Caco-2 (cell line): ENCODE data around the gene GRK5. TPM values are rescaled to one million over a fixed set of nuclear protein-coding genes. Genes with fewer than 3 reads are reported as not detected.
A peak's percentile ranks its signal among the peaks of the same experiment; 100 is the strongest.
"Not testable (repeated sequence)": the region's sequence is repeated elsewhere in the genome, so short reads cannot be mapped to it uniquely, and the experiment has no call there.

Experiments
- BruUV-seq: library from RNA; stranded (reverse); fragments of 400-500 nt; replicated peaks from 2 replicates; lab custom pipeline; 2021; lab: Mats Ljungman, UMichigan
- CTCF ChIA-PET: fragments of 300-600 bp; sonication (Branson Sonifier 250); formaldehyde crosslinking; loops from one replicate; lab custom pipeline; 2022; ENCODE audit warnings: antibody characterized with exemption; lab: Charles Lee
- POLR2A ChIA-PET: fragments of 300-600 bp; sonication (Branson Sonifier 250); formaldehyde crosslinking; loops from one replicate; lab custom pipeline; 2022; ENCODE audit warnings: antibody characterized with exemption; lab: Charles Lee
- DNase-seq, 2 experiments: peaks; one replicate each; pipeline versions ENCODE4 v3.0.0 to v3.0.0-alpha.2; 2020 to 2022
- H3K27me3 ChIP-seq: replicated peaks from 2 replicates; pipeline ENCODE4 v1.6.0; 2011; ENCODE audit warnings: low read length; ENCODE audit not compliant: control insufficient read depth, insufficient read depth
- H3K36me3 ChIP-seq: 2 replicates; pipeline ENCODE4 v1.5.1; 2011; ENCODE audit warnings: low read length; ENCODE audit not compliant: control insufficient read depth, insufficient read depth
- H3K4me1 ChIP-seq: fragments of 250-450 bp; sonication (Bioruptor Pico); 2 replicates; pipeline ENCODE4 v1.5.1; 2020; ENCODE audit warnings: mild to moderate bottlenecking
- H3K4me3 ChIP-seq: 2 replicates; pipeline ENCODE4 v1.5.1; 2011; ENCODE audit warnings: low read depth, mild to moderate bottlenecking, control low read depth, low read length
- H3K9me3 ChIP-seq: fragments of 250-450 bp; sonication (Bioruptor Pico); 2 replicates; pipeline ENCODE4 v1.5.1; 2020; ENCODE audit warnings: mild to moderate bottlenecking, moderate library complexity
- H3K27ac Mint-ChIP-seq: one replicate; pipeline ENCODE4 v1.8.0; 2022; ENCODE audit warnings: mixed read lengths; ENCODE audit not compliant: unreplicated experiment
- H3K27me3 Mint-ChIP-seq: one replicate; pipeline ENCODE4 v1.8.0; 2022; ENCODE audit warnings: mixed read lengths; ENCODE audit not compliant: insufficient read depth, unreplicated experiment
- H3K36me3 Mint-ChIP-seq: one replicate; pipeline ENCODE4 v1.8.0; 2022; ENCODE audit warnings: mild to moderate bottlenecking, mixed read lengths; ENCODE audit not compliant: insufficient read depth, unreplicated experiment
- H3K4me1 Mint-ChIP-seq: one replicate; pipeline ENCODE4 v1.8.0; 2022; ENCODE audit warnings: low read depth, mixed read lengths; ENCODE audit not compliant: unreplicated experiment
- H3K4me3 Mint-ChIP-seq: one replicate; pipeline ENCODE4 v1.8.0; 2022; ENCODE audit warnings: mild to moderate bottlenecking, moderate library complexity, mixed read lengths; ENCODE audit not compliant: unreplicated experiment
- H3K9me3 Mint-ChIP-seq: one replicate; pipeline ENCODE4 v1.8.0; 2022; ENCODE audit warnings: mixed read lengths; ENCODE audit not compliant: unreplicated experiment
- intact Hi-C: fragments of 100-400 bp; cut with micrococcal nuclease; formaldehyde crosslinking; loops from one replicate; pipeline ENCODE4 v1.10.0; 2022; ENCODE audit not compliant: unreplicated experiment
- total RNA-seq: library from RNA; stranded (reverse); gene quantifications from 2 replicates; pipeline ENCODE4 v1.2.3, GENCODE V29; 2022
- TF ChIP-seq, protein P1 (sequence below), 2 experiments: fragments of 200-600 bp in 1 of 2; IDR thresholded peaks; 1 replicate in 1 of 2; 2 replicates in 1 of 2; pipeline versions ENCODE4 v1.5.1 to v1.8.0; 2011 to 2022; ENCODE audit warnings: antibody characterized with exemption in 1 of 2, control low read depth in 1 of 2, inconsistent platforms in 1 of 2, low read depth in 1 of 2, low read length in 1 of 2, mild to moderate bottlenecking in 1 of 2, moderate library complexity in 1 of 2; ENCODE audit not compliant: insufficient read depth in 1 of 2, severe bottlenecking in 1 of 2, unreplicated experiment in 1 of 2

GRK5 gene
- total RNA-seq, 1 experiment from 2014 or later, result 7.7 TPM

GRCh38 chr10:119270762-119271366 lies 63.5 kb downstream of the GRK5 start:
- intact Hi-C loops, result loop anchor here (1.0 kb wide), 1 partner anchor 64 kb away; the partner anchor contains the start of gene GRK5
- CTCF ChIA-PET, result interaction anchor here (0.5 to 2.1 kb wide), 13 partner anchors 16 to 219 kb away, joined by 3 to 29 read pairs (median 4); partner anchors contain the start of gene GRK5
- peaks cover 17% of the 10 kb centered on the region for H3K4me1 Mint-ChIP-seq
- Histone ChIP-seq H3K4me3 (no peak overlapping the region), H3K36me3 (no peaks in the 10 kb centered on the region), H3K27me3 (no peaks in the 10 kb centered on the region), H3K9me3 (no peaks in the 10 kb centered on the region), H3K4me1 (peaks cover 29% of the 10 kb centered on the region)
- TF ChIP-seq, protein P1, sequence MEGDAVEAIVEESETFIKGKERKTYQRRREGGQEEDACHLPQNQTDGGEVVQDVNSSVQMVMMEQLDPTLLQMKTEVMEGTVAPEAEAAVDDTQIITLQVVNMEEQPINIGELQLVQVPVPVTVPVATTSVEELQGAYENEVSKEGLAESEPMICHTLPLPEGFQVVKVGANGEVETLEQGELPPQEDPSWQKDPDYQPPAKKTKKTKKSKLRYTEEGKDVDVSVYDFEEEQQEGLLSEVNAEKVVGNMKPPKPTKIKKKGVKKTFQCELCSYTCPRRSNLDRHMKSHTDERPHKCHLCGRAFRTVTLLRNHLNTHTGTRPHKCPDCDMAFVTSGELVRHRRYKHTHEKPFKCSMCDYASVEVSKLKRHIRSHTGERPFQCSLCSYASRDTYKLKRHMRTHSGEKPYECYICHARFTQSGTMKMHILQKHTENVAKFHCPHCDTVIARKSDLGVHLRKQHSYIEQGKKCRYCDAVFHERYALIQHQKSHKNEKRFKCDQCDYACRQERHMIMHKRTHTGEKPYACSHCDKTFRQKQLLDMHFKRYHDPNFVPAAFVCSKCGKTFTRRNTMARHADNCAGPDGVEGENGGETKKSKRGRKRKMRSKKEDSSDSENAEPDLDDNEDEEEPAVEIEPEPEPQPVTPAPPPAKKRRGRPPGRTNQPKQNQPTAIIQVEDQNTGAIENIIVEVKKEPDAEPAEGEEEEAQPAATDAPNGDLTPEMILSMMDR (IDR thresholded peaks at IDR 0.05; ENCODE audit: insufficient read depth in 1 of 2, low read depth in 1 of 2, low read length in 1 of 2, severe bottlenecking in 1 of 2, unreplicated experiment in 1 of 2), result no peak
- H3K27me3 Mint-ChIP-seq, result no peaks in the 10 kb centered on the region
- peak overlapping the region; percentile 71 for H3K4me3 Mint-ChIP-seq
- no peaks in the 10 kb centered on the region for H3K9me3 Mint-ChIP-seq
- no peaks in the 10 kb centered on the region for H3K36me3 Mint-ChIP-seq
- BruUV-seq, result no TSS peak
- DNase-seq, result peak; percentile 68 to 87
- H3K27ac Mint-ChIP-seq, result peak overlapping the region; percentile 88
- POLR2A ChIA-PET, result interaction anchor here (0.5 to 1.5 kb wide), 4 partner anchors 16 to 110 kb away, joined by 3 to 11 read pairs (median 8); partner anchors contain the start of gene GRK5

GRCh38 chr10:119272338-119272734 lies 65.0 kb downstream of the GRK5 start:
- POLR2A ChIA-PET, intact Hi-C loops, BruUV-seq, H3K36me3 Mint-ChIP-seq, DNase-seq, H3K9me3 ChIP-seq, H3K4me3 Mint-ChIP-seq, H3K27me3 ChIP-seq, H3K36me3 ChIP-seq, H3K9me3 Mint-ChIP-seq, H3K27me3 Mint-ChIP-seq, H3K4me3 ChIP-seq: not testable (repeated sequence)
- H3K4me1 Mint-ChIP-seq, result peaks cover 17% of the 10 kb centered on the region
- peak overlapping the region; percentile 88 for H3K27ac Mint-ChIP-seq
- CTCF ChIA-PET, result interaction anchor here (0.6 to 2.1 kb wide), 3 partner anchors 18 to 142 kb away, joined by 3 to 29 read pairs (median 3); partner anchors contain the start of gene GRK5
- peaks cover 29% of the 10 kb centered on the region for H3K4me1 ChIP-seq

DNA sequence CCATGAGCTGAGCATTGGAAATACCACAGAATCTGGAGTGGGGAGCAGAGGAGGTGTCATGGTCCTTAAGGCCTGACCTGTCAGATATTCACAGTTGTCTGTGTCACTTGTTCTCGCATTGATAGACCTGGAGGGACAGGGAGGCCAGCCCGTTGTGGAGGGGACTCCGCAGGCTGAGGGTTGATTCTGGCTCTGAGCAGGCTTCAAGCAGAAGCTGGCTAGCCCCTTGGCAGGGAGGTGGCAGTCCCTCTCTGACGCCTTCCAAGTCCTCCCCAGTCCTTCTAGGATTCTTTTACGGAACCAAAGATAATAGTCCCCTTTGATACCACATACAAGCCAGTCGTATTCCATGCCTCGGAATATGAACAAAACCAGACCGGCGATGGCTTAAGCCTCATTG lies 65.4 kb downstream of the GRK5 start:
- no peak overlapping the region for H3K4me3 ChIP-seq
- no peak for DNase-seq
- intact Hi-C loops, result no loop called here
- no TSS peak for BruUV-seq
- Mint-ChIP-seq H3K4me3 (no peak overlapping the region), H3K9me3 (no peaks in the 10 kb centered on the region), H3K36me3 (no peaks in the 10 kb centered on the region), H3K27me3 (no peaks in the 10 kb centered on the region), H3K4me1 (peaks cover 17% of the 10 kb centered on the region), H3K27ac (no peak overlapping the region)
- POLR2A ChIA-PET, result no interaction called here
- no peaks in the 10 kb centered on the region for H3K27me3 ChIP-seq
- CTCF ChIA-PET, result interaction anchor here (0.6 kb wide), 1 partner anchor 141 kb away, joined by 3 read pairs; no protein-coding TSS in a partner anchor
- TF ChIP-seq, protein P1 (IDR thresholded peaks at IDR 0.05; ENCODE audit: insufficient read depth in 1 of 2, low read depth in 1 of 2, low read length in 1 of 2, severe bottlenecking in 1 of 2, unreplicated experiment in 1 of 2), result no peak
- no peaks in the 10 kb centered on the region for H3K36me3 ChIP-seq
- no peaks in the 10 kb centered on the region for H3K9me3 ChIP-seq
- peaks cover 29% of the 10 kb centered on the region for H3K4me1 ChIP-seq
